GM12865 (cell line): ENCODE data around the gene SLC25A21.
"Not testable (repeated sequence)": the region's sequence is repeated elsewhere in the genome, so short reads cannot be mapped to it uniquely, and the experiment has no call there.

Experiments
- DNase-seq: peaks from one replicate; pipeline ENCODE4 v3.0.0; 2010; ENCODE audit warnings: low read depth
- H3K4me3 ChIP-seq: 2 replicates; pipeline ENCODE4 v1.5.1; 2011; ENCODE audit warnings: mild to moderate bottlenecking, low read depth, low read length, control low read depth
- TF ChIP-seq, protein P1 (sequence below): IDR thresholded peaks from 2 replicates; pipeline ENCODE4 v1.5.1; 2011; ENCODE audit warnings: low read length, control low read depth, low read depth, inconsistent platforms; ENCODE audit not compliant: insufficient read depth; ENCODE audit errors: missing control alignments

SLC25A21 gene

DNA sequence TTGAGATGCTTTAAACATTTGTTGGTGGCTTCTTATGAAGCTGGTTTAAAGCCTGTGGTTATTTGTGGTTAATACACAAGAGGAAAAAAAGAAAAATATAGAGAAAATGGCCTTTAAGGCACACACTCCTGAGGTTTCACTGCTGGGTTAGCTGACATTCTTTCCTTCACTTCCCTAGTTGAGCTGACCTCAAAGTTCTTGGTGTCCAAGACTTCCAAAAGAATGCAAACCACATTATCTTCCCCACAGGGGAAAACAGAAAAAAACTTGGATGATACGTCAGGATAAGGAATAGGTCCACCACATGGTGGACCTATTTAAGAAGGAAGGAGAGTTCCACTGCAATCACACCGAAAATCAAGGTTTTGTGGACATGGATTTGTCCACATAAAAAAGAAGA lies 94.3 kb downstream of the SLC25A21 start:
- TF ChIP-seq, protein P1, sequence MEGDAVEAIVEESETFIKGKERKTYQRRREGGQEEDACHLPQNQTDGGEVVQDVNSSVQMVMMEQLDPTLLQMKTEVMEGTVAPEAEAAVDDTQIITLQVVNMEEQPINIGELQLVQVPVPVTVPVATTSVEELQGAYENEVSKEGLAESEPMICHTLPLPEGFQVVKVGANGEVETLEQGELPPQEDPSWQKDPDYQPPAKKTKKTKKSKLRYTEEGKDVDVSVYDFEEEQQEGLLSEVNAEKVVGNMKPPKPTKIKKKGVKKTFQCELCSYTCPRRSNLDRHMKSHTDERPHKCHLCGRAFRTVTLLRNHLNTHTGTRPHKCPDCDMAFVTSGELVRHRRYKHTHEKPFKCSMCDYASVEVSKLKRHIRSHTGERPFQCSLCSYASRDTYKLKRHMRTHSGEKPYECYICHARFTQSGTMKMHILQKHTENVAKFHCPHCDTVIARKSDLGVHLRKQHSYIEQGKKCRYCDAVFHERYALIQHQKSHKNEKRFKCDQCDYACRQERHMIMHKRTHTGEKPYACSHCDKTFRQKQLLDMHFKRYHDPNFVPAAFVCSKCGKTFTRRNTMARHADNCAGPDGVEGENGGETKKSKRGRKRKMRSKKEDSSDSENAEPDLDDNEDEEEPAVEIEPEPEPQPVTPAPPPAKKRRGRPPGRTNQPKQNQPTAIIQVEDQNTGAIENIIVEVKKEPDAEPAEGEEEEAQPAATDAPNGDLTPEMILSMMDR: no peak
- no peak overlapping the region for H3K4me3 ChIP-seq
- DNase-seq: no peak

DNA sequence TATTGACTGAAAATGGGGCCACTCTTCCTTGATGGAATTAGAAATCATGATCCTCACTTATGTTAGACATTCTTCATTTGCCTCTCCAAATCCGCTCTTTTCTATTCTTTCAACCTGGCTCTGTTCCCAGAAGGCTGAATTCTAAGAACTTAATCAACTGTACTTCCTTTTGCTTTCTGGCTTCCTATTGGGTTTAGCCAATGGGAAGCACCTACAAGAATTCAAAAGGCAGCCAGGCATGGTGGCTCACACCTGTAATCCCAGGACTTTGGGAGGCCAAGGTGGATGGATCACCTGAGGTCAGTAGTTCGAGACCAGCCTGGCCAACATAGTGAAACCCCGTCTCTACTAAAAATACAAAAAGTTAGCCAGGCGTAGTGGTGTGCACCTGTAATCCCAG lies 98.1 kb downstream of the SLC25A21 start:
- DNase-seq, H3K4me3 ChIP-seq: not testable (repeated sequence)

DNA sequence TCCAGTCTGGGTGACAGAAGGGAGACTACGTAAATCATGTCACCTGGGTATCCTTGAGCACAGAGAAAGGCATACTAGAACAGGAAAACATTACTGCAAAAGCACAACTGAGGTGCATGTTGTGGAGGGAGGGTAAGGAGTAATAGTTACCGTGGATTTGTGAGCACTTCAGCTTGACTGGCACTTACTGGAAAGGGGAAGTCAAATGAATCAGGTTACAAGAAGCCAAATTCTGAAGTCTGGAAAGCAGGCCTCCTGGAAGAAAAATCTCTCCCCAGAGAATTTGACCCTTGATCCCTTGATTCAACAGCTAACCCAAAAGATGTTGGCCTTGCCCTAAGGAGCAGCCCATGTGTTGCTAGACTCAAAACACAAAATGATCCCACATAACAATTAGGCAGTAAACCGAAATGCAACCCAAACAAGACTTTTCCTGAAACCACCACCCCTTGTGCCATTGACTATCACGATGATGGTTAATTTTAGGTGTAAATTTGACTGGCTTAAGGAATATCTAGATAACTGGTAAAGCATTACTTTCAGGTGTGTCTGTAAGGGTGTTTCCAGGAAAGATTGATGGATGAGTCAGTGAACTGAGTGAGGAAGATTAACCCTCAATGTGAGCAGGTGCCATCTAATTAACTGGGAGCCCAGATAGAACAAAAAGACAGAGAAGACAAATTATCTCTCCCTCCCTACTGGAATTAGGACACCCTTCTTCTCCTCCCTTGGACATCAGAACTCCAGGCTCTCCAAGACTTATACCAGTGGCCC lies 108.8 kb downstream of the SLC25A21 start:
- H3K4me3 ChIP-seq: no peak overlapping the region
- TF ChIP-seq, protein P1: no peak
- no peak for DNase-seq

DNA sequence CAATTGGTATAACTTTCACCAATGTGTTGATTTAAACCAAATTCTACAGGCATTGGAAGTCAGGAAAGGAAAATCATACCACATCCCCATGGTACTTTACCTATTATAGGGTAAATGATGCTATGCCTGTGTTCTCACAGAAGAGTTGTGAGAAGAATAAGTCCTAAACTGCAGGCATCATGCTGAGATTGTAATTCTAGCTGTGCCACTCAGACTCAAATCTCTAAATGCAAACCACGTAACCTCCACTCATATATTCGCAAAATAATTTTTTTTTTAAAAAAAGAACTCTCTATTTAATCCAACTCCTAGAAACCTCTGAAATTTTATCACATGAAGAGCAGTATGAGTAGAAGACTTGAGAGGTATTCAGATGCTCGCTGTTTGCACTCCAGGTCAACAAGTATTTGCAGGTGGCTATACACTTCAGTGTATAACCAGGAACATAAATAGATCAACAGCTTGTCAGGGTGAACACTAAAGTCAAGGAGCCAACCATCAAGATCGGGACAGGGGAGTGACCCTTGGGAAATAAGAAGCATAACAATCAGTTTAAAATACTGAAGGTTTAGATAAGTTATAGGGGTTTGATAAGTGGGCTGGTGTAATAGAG lies 110.1 kb downstream of the SLC25A21 start:
- no peak overlapping the region for H3K4me3 ChIP-seq
- no peak for DNase-seq
- TF ChIP-seq, protein P1: no peak

DNA sequence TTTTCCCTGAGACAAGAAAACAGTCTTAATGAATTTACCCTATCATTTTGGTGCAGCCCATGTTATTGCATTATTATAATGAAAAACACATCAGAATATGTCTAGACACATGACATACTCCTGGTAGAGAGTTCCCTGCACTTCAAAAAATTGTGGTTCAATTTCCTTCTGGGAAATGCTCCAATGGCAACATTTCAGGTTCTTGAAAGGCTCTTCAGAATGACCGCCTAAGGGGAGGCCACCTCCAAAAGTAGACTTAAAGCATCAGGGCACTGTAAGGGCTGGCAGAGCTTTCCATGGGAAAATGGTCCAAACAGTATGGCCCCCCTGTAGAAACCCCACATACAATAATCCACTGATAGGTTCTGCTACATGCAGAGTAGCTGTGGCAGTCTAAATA lies 110.7 kb downstream of the SLC25A21 start:
- TF ChIP-seq, protein P1: no peak
- no peak overlapping the region for H3K4me3 ChIP-seq
- no peak for DNase-seq

DNA sequence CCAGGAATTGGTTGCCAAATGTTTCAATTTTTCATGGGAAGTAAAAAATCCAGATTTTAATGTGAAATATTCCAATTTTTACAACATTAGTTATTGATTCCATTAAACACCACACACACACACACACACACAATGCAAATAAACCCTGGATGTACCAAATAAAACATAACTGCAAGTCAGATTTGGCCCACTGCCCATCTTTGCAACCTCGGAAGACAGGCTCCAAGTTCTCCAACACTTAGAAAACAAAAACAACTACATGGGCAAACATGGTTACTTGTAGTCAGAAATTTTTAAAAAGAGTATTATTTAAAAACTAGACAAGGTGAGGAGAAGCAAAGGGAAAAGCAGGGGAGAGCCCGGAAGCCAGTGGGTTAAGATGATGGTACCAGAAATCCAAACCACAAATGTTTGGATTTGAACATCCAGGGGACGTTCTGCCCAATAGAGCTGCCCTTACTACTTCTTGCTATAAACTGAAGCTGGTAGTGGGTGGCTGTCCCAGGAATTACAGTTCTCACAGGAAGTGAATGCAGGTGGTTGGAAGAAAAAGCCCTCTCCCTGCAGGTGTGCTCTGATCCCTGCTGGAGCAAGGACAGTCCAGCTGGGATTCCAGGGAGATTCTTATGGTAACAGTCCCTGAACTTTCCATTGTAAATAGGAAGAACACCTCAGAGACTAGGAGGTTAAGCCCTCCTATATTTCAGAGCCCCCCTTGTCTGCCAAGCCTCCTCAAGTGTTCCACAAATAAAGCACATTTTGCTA lies 111.7 kb downstream of the SLC25A21 start:
- H3K4me3 ChIP-seq: no peak overlapping the region
- TF ChIP-seq, protein P1: no peak
- no peak for DNase-seq

DNA sequence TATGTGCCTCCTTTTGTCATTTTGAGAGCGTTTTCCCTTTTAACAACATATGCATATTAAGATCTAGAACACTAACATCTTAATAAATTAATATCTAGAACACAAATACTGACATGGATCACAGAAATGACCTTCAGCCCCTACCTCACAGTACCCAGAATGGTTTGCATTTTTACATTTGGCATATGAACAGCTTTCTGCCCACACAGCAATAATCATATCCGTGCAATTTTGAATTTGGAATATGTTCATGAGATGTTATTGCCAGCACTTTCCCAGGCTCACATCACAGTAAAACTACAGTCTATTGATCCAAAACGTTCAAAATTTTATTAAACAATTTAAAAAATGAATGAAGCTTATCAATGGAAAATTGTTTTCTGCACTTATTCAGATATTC lies 114.6 kb downstream of the SLC25A21 start:
- H3K4me3 ChIP-seq: no peak overlapping the region
- DNase-seq: no peak
- TF ChIP-seq, protein P1: no peak
